LNCAP (cell line): ENCODE results near the gene SEMA3F.

Experiments
- TF ChIP-seq, protein P1 (sequence below): fragments of 450-650 bp; IDR thresholded peaks from 2 replicates; pipeline ENCODE4 v1.5.1; 2017; ENCODE audit warnings: mild to moderate bottlenecking

SEMA3F gene

DNA sequence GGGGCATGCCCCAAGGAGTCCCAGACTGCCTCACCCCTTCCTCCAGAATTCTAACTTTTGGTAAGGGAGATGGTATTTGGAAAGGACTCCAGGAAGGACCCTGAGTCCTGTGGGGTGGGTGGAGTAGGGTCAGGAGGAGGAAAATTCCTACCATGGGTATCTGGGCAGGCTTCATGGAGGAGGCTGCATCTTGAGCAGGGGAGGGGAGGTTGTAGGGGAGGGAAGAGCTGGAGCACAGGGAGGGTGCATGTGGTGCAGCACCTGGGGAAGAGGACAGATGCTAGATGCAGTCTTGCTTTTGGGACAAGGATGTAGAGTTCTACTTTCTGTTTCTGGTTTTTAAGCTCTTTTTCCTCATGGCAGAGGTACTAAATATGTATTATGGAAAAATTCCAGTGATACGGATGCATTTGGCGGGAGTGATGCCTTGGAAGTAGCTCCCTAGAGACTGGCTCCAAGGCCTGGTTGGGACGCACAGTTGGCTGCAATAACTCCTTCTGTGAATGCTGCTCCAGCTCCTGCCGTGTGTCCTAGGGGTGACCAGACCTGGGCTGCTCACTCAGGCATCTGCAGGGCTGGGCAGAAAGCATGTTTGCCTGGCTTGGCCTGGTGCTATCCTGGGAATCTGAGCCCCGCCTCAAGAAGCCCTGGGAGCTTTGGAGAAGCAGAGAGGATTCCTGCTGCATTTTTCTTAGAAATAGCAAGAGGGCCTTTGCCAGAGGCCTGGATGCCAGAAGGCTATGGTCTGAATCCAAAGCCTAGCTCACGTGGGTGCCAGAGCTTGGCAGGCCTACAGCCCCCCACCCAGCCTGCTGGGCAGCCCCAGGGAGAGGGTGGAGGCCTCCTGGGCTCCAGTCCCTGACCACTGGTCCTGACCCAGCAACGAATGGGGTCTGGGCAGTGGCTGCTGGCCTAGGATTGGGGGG is 10.1 kb downstream of the SEMA3F start:
- TF ChIP-seq, protein P1, sequence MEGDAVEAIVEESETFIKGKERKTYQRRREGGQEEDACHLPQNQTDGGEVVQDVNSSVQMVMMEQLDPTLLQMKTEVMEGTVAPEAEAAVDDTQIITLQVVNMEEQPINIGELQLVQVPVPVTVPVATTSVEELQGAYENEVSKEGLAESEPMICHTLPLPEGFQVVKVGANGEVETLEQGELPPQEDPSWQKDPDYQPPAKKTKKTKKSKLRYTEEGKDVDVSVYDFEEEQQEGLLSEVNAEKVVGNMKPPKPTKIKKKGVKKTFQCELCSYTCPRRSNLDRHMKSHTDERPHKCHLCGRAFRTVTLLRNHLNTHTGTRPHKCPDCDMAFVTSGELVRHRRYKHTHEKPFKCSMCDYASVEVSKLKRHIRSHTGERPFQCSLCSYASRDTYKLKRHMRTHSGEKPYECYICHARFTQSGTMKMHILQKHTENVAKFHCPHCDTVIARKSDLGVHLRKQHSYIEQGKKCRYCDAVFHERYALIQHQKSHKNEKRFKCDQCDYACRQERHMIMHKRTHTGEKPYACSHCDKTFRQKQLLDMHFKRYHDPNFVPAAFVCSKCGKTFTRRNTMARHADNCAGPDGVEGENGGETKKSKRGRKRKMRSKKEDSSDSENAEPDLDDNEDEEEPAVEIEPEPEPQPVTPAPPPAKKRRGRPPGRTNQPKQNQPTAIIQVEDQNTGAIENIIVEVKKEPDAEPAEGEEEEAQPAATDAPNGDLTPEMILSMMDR: no peak

DNA sequence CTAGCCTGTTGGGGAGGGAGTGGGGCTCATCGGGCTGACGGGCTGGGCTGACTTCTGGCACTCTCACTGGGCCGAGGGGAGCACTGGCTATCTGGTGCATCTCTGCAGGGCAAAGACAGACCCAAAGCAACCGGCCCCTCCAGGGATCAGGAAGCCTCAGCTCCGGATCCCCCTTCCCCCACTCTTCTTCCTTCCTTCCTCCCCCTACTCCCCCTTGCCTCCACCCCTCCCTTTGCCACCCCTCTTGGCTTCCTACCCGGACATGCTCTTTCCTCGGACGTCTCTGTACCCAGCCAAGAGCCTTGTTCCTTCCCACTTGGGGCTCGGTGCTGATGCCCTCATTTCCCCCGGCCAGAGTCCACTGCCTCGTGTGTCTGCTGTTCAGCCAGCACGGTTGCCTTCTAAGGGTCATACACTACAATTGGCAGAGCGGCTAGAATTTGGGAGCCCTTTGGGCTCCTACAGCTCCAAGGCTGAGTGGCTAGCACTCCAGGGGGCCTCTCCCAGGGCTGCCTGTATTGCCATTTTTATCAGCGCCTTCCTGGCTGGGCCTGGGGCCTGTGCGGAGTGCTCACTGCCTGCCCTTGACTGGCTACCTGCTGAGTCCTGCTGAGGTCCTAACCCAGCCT is 10.9 kb downstream of the SEMA3F start:
- TF ChIP-seq, protein P1: no peak

DNA sequence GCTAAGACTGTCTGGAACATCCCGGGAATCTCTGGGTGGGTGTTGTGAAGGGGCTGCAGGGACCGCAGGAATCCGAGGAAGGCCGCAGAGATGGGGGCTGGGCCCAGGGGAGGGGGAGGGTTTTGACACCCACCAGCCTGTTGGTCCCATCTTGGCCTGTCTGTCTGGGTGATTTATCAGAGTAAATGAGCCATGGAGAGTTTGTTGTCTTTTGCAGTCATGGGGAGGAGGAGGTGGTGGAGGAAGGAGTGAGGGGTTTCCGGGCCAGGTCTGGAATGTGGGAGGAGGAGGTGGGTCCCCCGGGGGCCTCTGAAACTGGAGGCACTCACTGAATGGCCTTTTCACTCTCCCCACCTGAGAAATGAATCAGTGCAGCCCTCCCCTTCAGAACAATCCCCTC is 11.5 kb downstream of the SEMA3F start:
- TF ChIP-seq, protein P1: no peak

DNA sequence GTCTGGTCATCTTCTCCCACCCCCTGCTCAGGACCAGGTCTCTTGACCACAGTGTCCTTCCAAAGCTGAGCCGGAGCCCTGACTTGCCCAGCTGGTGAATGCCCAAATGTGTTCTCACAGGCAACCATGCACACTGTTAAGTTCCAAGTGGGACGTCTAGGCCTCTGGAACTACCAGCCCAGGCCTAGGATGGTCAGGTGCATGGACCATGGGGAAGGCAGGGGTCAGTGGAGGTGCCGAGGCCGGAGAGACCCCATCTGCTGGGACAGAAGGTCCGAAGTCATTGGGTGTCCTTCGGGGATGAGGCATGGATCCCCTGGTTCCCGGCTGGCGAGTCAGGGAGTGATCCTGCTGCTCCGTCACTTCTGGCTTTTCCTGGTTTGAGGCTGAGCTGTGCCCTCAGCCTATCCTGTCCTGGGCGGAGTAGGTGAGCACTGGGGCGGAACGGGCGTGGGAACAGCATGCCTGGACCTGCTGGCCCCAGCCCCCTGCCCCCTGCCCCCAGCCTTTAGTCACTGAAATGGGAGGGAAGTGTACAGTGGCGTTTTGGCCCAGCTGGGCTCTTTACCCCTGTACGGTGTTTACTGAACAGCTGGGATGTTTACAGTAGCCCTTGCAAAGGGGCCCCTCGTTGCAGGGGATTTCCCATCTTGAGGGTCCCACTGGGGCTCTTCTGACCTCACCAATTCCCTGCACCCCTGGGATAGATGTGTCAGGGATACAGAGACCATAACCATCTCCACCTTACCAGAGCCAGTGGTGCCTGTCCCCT is 12.1 kb downstream of the SEMA3F start:
- TF ChIP-seq, protein P1: no peak

DNA sequence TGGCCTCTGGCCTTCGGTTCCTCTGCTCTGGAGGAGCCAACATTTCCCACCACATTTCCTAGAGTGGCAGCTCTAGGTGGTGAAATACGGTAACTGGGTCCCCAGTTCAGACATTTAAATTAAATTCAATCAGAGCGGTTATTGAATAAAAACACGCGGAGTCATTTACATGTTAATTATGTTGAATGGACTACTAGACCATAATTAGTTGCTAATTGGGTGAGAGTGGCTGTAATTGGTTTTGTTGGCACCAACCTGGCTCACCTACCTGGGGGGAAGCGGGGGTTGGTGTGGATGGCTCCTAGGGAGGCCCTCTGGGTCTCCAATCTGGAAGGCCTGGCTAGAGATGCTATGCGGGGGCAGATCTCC is 12.7 kb downstream of the SEMA3F start:
- TF ChIP-seq, protein P1: no peak

DNA sequence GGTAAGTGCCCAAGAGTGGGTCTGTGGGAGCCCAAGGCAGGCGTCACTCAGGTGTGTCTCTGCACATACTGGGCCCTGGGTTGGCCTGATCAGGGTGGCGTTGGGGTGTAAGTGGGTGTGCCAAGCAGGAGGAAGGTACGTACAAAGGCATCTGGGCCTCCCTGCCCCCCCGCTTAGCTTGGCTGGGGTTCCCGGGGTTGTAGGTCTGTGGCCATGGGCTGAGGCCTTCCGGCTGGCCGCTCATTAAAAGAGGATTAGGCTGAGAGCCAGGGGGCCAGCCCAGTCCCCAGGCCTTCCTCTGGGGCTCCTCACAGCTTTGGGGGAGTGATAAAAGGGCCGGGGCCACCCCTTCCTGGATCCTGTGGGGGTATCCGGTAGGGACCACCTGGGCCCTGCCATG is 13.3 kb downstream of the SEMA3F start:
- TF ChIP-seq, protein P1: no peak

DNA sequence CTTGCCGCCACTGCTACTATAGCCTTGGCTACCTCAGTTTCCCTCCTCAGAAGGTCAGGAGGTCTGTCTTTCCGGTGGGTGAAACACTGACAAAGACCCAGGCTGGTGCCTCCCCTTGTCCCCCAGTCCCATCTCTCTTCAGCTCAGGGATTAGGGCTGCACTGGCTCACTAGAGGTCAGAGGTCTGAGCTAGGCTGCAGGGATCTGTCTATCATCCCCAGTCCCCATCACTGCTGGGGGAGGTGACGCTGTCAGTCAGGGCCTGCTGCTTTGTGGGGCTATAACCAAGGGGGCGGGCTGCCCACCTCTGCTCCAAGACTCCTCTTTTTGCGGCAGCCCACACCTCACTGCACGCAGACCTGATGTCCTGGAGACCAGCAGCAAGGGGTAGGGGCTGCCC is 13.7 kb downstream of the SEMA3F start:
- TF ChIP-seq, protein P1: no peak
